HG03354 (cell line): ENCODE data around the gene FBLIM1.

Source experiments
- ATAC-seq: cut with Tn5 transposase; IDR thresholded peaks from one replicate; pipeline ENCODE4 v1.9.1; 2021; ENCODE audit warnings: mild to moderate bottlenecking; ENCODE audit not compliant: unreplicated experiment, poor library complexity, severe bottlenecking

Gene FBLIM1

DNA sequence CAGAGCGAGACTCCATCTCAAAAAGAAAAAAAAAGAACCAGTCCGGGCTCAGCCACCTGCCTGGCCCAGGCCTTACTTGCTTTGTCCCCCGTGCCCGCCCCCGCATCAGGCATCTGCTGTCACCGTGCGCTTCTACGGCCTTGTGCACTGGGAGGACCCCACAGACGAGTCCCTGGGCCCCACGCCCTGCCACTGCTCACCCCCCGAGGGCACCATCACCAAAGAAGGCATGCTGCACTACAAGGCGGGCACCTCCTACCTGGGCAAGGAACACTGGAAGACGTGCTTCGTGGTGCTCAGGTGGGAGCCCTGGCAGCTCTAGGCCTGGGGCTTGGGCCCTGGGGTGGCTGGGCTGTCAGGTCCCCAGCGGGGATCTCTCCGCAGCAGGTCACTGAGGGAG is 28.2 kb upstream of the FBLIM1 start:
- ATAC-seq, result no peak

DNA sequence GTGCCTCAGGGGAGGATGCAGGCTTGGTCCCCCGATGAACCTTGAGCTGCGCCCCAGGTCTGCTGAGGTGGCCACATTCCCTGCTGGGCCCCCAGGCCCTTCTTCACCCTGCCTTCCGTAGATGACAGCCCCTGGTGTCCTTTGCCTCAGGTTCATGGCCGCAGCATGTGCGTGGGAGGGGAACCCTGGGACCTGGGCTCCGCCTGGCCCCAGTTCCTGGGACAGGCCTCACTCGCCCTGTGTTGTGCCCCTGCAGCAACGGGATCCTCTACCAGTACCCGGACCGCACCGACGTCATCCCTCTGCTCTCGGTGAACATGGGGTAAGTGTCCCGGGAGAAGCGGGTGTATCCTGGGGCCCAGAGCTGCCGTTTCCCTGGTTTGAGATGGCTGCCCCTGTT is 27.7 kb upstream of the FBLIM1 start:
- no peak for ATAC-seq

DNA sequence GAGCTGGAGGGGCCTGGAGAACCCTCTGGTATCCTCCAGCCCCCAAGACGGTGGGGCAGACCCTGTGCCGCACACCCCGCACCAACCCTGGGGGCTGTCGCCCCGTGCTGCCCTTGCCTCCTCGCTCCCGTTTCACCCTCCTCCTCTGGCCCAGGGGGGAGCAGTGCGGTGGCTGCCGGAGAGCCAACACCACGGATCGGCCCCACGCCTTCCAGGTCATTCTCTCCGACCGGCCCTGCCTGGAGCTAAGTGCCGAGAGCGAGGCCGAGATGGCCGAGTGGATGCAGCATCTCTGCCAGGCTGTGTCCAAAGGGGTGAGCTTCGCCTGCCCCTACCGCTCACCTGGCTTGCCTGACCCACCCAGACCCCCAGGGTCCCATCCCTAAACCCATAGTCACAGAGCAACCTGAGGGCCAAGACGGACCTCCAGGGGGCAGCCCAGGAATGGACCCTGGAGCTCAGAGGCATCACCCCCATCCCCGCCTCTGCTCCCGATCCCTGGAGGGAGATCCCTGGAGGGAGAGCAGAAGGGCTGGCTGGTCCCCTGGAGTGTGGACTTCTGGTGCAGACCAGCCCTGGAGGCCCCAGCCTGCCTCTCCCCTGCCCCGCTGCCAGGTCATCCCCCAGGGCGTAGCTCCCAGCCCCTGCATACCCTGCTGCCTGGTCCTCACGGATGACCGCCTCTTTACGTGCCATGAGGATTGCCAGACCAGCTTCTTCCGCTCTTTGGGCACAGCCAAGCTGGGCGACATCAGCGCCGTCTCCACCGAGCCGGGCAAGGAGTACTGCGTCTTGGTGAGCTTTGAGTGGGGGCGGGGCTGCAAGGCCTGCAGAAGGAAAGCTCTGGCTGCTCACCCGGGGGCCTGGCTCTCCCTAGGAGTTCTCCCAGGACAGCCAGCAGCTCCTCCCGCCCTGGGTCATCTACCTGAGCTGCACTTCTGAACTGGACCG is 26.6 kb upstream of the FBLIM1 start:
- no peak for ATAC-seq

DNA sequence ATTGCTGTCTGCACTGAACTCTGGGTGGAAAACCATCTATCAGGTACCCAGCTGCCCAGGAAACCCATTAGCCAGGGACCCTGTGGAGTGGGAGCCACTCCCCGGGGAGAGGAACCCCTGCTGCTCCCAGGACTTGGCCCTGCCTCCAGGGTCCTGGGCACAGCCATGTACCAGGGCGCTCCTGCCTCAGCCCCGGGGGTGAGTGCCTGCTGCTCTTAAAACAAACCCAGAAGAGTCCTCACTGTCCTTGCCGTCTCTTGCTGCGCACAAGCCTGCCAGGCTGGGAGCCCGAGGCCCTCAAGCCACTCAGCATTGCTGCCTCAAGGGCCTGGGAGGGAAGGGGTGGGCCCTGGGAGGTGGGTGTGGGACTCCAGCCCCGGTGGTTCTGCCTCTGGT is 25.9 kb upstream of the FBLIM1 start:
- no peak for ATAC-seq

DNA sequence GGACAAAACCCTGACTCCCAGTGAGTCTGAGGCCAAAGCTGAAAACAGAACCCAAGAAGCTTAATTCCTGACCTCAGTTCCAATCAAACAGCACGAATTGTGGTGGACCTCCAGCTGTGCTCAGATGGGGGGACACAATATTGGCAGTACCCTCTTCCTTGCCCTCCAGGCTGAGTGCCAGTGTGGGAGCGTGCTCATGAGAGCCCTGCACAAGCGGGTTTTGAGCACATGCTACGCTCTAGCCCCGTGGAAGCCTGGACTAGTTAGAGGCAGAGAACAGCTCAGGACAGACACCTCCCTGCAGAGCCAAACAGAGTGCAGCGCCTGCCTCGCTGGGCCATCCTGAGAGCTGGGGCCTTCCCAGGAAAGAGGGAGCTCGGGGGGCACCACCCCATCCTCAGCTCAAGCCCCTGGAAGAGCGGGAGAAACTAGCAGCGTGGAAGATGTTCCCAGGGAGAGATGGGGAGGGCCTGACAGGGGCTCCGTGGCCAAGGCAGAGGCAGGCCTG is 25.3 kb upstream of the FBLIM1 start:
- no peak for ATAC-seq

DNA sequence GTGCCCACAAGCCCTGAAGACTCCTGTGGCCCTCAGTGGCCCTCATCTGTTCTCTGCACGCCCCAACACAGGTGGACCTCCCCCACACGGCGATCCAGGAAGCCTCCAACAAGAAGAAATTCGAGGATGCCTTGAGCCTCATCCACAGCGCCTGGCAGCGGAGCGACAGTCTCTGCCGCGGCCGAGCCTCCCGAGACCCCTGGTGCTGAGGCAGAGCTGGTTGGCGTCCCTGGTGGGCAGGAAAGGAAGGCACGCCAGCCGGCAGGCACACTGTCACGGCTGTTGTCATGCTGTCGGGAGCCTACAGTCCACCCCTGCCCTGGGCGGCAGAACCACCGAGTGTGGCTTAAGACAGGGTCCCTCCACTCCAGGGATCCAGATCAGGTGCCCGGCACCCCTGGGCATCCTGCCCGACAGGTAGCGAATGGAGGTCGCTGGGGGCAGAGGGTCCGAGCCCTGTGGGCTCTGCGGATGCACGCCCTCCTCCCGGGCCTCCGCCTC is 24.8 kb upstream of the FBLIM1 start:
- ATAC-seq, result no peak

DNA sequence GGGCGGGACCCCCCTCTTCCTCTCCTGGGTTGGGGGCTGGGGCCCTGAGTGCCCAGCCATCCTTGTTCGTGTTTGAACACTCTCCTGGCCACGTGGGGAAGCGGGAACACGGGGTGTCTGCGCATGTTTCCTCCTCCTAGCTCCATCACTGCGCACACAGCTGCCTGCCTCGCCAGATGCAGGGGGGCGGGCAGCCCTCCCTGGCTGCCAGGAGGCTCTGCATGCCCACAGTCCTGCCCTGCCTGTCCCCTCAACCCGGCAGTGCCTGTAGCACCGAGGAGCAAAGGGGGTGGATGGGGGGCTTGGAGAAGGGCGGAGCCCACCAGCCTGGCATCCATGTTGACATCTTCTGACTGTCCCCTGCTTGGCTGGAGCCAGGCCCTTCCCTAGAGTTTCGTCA is 24.3 kb upstream of the FBLIM1 start:
- ATAC-seq, result no peak

DNA sequence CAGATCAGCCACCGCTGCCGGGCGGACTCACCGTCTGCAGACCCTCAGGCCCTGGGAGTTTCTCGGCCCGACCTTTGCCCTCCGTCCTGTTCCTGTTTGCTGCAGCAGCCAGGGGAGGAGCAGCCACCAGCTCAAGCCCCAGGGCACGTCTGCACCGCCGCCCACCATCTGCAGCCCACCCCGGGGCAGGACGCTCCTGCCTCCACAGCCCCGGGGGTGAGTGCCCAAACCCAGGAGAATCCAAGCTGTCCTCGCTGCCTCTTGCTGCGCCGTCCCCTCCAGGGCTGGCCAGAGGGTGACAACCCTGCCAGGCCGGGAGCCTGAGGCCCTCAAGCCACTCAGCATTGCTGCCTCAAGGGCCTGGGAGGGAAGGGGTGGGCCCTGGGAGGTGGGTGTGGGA is 23.7 kb upstream of the FBLIM1 start:
- ATAC-seq, result no peak

DNA sequence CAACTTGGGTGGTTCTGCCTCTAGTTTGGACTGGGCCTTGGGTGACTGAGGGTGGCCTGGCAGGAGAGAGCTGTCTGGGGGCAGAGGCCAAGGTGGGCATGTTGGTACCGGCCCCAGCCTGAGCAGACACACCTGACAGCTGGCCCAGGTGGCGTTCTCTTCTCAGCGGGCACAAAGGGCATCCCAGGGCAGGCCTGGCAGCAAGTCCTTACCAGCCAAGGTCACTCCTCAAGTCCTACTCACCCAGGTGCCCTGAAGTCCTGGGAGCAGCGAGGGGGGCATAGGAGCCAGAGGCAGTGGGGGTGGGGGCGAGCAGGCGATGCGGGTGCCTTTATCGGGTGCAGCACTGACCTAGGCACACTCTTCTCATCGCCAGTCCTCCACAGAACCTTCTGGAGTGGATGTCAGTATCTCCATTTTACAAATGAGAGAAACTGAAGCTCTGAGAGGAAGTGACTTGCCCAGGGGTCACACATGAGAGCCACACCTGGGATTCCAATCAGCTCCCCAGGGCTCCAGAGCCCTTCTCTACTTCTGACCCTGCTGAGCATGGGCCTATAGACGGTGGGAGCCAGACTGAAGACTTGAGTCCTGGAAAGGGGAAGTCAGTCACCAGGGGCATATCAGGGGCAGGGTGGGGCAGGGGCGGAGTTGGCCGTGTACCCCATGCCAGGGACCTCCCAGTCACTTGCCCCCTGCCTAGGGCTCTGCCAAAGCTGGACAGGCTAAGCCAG is 23.1 kb upstream of the FBLIM1 start:
- ATAC-seq, result no peak

DNA sequence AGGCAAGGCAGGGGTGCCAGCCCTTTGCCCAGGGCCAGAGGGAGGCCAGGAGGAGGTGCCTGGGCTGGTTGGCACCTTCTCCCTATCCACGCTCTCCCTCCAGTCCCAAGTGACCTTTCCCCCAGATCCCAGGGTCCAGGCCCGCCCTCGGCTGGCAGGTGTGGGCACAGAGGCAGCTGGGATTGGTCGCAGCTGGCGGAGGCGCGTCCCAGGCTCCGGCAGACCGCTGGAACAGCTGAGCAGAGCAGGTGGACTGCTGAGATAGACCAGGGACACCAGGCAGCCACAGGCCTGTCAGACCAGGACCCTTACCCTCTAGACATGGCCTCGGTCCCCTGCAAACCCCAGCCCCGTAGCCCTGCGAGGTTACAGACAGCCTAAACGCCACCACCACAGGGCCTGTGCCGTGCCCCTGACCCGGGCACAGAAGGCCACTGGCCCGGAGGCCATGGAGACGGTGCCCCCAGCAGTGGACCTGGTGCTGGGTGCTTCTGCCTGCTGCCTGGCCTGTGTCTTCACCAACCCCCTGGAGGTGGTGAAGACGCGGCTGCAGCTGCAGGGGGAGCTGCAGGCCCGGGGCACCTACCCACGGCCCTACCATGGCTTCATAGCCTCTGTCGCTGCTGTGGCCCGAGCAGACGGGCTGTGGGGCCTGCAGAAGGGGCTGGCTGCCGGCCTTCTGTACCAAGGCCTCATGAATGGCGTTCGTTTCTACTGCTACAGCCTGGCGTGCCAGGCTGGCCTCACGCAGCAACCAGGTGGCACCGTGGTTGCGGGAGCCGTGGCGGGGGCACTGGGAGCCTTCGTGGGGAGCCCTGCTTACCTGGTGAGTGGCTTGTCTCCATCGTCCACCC is 22.3 kb upstream of the FBLIM1 start, which contains the start of gene SLC25A34:
Gene SLC25A34 (plus strand): TSS at position 221 of the 854 bp plus-strand sequence. CDS start 228 bp downstream, at position 449.
- ATAC-seq, result no peak

DNA sequence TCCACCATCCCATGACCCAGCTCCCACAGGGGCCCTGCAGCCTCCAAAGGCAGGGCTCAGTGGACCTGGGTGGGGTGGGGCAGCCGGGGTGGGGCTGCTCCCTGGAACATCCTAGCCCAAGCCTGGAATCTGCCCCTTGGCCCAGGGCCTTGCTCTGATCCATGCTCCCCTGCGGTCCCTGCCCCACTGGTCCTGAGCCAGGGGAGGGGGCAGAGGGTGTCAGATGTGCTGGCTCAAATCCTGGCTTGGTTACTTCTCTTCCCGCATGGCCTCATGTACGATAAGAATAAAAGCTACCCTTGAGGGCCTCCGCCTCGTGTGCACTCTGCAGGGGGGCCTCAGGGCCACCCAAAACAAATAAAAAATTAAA is 21.7 kb upstream of the FBLIM1 start:
- ATAC-seq, result no peak

DNA sequence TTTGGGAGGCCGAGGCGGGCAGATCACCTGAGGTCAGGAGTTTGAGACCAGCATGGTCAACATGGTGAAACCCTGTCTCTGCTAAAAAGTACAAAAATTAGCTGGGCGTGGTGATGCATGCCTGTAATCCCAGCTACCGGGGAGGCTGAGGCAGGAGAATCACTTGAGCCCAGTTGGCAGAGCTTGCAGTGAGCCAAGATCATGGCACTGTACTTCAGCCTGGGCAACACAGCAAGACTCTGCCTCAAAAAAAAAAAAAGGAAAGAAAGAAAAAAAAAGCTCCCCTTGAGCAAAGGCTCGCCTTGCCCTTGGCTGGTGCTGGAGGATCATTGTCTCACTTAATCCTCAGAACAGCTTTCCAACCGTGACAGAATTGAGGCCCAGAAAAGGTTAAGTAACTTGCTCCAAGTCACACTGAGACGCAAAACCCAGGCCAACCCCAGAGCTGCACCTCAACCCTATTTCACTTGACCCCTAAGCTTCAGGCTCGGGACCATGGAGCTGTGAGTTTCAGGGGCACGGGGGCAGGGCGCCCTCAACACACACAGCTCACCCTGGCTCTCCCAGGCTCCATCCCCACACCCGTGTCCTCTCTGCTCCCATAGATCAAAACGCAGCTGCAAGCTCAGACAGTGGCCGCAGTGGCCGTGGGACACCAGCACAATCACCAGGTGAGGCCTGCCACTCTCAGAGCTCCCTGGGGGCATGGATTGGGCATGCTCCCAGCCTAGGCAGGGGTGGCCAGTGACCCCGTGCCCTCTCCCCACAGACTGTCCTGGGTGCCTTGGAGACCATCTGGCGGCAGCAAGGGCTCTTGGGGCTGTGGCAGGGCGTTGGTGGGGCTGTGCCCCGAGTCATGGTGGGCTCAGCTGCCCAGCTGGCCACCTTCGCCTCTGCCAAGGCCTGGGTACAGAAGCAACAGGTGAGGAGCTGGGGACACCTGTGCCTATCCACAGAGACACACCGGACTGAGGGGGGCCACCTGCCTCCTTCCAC is 21.0 kb upstream of the FBLIM1 start:
- no peak for ATAC-seq

DNA sequence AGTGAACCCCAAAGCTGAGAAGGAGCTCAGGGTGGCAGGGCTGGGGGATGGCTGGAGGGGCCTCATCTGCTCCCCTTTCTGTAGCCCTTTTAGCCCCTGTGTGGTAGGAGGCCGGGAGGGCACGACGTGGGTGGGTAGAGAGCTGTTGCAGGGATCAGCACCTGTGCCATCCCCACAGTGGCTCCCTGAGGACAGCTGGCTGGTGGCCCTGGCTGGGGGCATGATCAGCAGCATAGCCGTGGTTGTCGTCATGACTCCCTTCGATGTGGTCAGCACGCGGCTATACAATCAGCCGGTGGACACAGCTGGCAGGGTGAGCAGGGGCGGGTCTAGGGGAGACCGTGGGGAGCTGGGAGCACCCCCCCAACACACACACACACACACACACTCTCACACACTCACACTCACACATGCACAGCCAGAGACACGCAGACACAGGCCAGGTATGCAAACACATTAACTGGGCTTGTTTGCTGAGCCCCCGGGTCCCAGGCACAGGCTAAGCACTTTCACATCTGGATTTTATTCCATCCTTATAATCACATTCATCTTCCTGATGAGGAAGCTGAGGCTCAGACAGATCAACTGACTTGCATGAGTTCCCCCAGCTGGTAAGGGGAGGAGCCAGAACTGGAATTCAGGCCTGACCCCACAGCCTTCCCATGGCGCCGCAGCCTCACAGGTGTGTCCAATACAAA is 20.0 kb upstream of the FBLIM1 start:
- ATAC-seq, result no peak

DNA sequence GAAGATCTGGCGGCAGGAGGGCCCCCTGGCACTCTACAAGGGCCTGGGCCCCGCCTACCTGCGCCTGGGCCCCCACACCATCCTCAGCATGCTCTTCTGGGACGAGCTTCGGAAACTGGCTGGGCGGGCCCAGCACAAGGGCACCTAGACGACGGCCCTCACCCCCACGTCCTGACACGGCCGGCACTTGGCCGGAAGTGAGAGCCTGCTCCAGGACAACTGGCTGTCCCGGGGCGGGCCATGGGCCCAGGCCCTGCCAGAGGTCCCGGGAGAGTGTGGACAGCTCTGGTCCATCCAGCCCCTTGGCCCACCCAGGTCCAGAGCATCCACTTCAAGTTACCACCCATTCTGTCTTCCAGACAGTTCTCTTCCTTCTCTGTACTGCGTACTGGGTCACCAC is 19.3 kb upstream of the FBLIM1 start:
- no peak for ATAC-seq

DNA sequence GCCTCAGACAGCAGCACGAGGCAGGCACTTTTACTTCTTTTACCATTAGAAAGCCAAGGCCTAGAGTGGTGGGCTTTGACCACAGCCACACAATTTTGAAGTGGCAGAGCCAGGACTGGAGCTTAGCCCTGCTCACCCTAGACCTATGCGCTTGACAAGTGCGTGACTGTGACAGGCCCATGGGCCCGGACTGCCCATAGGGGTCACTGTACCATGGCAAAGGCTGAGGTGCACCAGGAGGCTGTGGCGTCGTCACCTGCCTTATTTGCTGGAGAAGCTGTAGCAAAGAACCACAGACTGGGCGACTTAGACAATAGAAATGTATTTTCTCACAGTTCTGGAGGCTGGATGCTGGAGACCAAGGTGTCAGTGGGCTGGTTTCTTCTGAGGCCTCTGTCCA is 18.9 kb upstream of the FBLIM1 start:
- no peak for ATAC-seq

DNA sequence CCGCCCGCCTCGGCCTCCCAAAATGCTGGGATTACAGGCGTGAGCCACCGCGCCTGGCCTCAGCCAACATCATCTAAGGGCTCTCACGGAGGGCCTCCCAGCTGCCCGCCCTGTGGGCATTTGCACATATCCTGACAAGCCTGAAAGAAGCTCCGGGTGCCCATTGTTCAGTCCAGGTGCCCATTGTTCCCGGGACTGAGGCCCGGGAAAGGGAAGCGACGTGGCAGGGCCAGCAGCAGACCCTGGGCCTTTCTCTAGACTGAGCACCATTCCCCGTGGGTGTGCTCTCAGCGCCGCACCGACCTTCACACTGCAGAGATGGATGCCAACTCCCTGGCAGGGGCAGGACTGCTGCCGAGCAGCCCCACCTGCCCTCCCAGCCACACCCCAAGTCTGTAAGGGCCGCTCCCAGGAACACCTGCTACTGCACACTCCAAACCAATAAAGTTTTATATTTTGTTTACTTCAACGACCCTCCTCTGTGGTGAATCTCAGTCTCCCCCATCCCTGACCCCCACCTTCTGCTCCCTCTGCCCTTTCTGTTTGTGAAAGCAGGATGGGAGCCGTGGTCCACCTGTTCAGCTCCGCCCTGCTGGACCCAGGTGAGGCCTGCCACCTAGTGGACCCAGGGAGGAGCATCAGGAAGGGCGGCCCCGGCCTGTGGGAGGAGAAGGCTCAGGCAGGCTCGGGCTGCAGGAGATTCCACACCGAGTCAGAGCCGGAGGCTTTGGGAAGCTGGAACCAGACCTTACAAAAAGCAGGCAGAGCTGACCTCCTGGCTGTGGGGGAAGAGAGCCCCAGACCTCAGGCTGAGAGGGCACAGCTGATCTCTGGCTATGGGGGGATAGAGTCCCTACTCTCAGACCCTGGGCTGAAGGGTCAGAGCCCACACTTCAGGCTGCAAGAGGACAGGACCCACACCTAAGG is 17.4 kb upstream of the FBLIM1 start:
- ATAC-seq, result peak; percentile 66

DNA sequence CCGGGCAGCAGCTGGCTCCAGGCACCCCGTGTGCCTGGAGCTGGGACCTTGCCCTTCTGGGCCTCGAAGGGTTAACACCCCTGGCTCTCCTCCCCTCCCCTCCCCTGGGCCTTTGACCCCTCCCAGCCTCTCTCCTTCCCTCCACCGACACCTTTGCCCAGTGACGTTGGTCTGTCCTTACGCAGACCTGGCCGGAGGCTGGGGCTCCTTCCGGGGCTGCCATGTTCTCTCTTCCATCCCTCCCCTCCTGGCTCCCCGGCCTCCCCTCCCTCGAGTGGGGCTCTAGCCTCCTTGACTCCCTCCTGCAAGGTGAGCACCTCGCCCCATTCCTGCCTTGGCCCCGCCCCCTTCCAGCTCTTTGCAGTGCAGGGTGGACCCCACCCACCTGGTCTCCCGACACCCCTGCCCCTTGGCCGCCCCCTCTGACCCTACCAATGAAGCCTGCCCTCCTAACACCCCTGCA is 16.2 kb upstream of the FBLIM1 start, which contains the start of gene TMEM82:
Gene TMEM82 (plus strand): TSS at position 161 of the 463 bp plus-strand sequence. CDS start 61 bp downstream, at position 222.
- no peak for ATAC-seq
